Cardiac septum (tissue), 1 donor: ENCODE measurements around the gene SIL1. TPM values are rescaled to one million over a fixed set of nuclear protein-coding genes. Genes with fewer than 3 reads are reported as not detected.
"Not testable (repeated sequence)": the region's sequence is repeated elsewhere in the genome, so short reads cannot be mapped to it uniquely, and the experiment has no call there.

Source experiments
- DNase-seq: peaks from one replicate; pipeline ENCODE4 v3.0.0-alpha.2; 2020; ENCODE audit warnings: low spot score
- intact Hi-C: fragments of 100-400 bp; cut with DNase I; formaldehyde crosslinking; loops from one replicate; pipeline ENCODE4 v1.14.0; 2022
- total RNA-seq: library from RNA; stranded (reverse); fragmentation: NEBNext Ultra II Directional; extraction: Animal tissue kit (Norgen Biotek cat#: 25700); gene quantifications from one replicate; pipeline ENCODE4 v1.2.1, GENCODE V29; 2021
- donor health status: DM: no; HTN: no; CAD: no.

Gene SIL1
- total RNA-seq, 1 donor from 2014 or later = 43.1 TPM

DNA sequence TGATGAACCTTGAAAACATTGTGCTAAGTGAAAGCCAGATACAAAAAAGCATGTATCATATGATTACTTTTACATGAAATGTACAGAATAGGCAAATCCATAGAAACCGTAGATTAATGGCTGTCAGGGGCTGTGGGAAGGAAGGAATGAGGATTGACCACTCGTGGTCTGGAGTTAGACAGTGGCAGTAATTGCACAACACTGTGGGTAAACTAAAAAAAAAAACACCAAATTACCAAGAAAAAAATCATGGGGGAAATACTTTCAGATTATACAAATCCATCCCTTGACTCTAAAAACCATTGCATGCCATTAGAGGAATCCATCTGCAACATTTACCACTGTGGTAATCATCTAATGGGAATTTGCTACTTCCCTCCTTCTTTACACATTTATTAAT, 140.0 kb downstream of the SIL1 start:
- intact Hi-C loops = no loop called here
- no peak for DNase-seq

- intact Hi-C loops, DNase-seq: not testable (repeated sequence)
These were observed 140.9 kb downstream of the SIL1 start for GRCh38 chr5:139057045-139057939.

GRCh38 chr5:139052975-139053374, 145.2 kb downstream of the SIL1 start:
- intact Hi-C loops = no loop called here
- DNase-seq = no peak

DNA sequence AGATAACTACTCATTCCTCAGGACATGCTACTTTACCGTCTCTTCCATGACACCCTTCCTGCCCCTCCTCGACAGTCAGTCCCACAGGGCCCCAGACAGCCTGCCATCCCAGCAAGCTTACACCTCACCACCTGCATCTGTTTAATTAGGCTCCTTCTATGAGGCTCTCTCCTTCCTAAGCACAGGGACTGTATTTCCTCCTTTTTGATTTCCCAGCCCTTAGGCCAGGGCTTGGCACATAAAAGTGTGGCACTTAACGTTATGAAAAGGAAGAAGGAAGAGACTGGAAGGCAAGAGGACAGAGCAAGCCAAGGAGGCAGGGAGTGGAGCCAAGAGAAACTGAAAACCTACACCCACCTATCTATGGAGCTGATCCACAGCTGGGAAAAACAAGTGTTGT, 146.8 kb downstream of the SIL1 start:
- intact Hi-C loops = no loop called here
- no peak for DNase-seq

- no peak for DNase-seq
- intact Hi-C loops = no loop called here
These were observed 147.7 kb downstream of the SIL1 start for GRCh38 chr5:139050432-139050831.

- DNase-seq = no peak
- intact Hi-C loops = no loop called here
These were observed 148.4 kb downstream of the SIL1 start for GRCh38 chr5:139049780-139050179.

- DNase-seq = no peak
- intact Hi-C loops = no loop called here
These were observed 151.6 kb downstream of the SIL1 start for GRCh38 chr5:139046551-139046950.

GRCh38 chr5:139043157-139043905, 154.8 kb downstream of the SIL1 start:
- intact Hi-C loops = no loop called here
- DNase-seq = no peak

GRCh38 chr5:139040081-139040480, 158.1 kb downstream of the SIL1 start:
- no peak for DNase-seq
- intact Hi-C loops = no loop called here

- intact Hi-C loops = no loop called here
- no peak for DNase-seq
These were observed 159.4 kb downstream of the SIL1 start for GRCh38 chr5:139038613-139039305.

- DNase-seq = no peak
- intact Hi-C loops = no loop called here
These were observed 160.4 kb downstream of the SIL1 start for GRCh38 chr5:139037732-139038131.

- intact Hi-C loops, DNase-seq: not testable (repeated sequence)
These were observed 161.8 kb downstream of the SIL1 start for GRCh38 chr5:139036332-139036731.

DNA sequence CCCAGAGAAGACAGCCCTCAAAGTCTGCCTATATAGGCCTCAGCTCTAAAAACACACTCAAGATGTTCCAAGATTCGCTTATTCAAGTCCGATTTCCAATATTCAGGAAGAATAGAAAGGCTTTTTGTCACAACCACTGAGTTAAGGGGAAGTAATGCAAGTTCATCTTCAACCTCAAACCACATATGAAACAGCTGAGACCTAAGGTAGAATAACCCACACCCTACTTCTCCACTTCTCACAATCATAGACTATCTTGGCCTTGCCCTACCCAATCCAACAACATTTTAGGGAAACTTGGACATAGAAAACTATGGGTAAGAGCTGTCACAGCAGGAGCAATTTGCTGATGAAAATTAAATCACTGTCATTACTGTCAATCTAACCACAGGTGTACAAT, 171.0 kb downstream of the SIL1 start:
- DNase-seq = no peak
- intact Hi-C loops = no loop called here

GRCh38 chr5:139025651-139026050, 172.5 kb downstream of the SIL1 start:
- intact Hi-C loops = no loop called here
- no peak for DNase-seq

DNA sequence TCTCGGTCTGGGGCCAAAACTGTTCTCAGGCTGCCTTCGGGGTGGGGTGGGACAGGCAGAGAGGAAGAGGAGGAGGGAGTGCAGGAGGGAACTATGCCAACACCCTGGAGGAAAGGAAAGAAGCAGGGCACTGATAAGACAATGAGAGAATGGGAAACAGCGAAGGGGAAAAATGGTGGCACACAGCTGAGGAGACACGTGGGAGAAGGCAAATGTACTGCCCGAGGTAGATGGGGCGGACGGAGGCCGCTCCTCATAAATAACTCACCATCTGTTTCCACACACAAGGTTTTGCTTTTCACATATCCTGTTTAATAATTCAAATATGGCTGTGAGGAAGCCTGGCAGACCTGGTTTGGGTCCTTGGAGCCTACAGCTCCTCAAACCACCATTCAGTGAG, 174.9 kb downstream of the SIL1 start:
- DNase-seq = no peak
- intact Hi-C loops = loop anchor here (5.0 kb wide), 1 partner anchor 41 kb away; no protein-coding TSS in a partner anchor

GRCh38 chr5:139022528-139022927, 175.6 kb downstream of the SIL1 start:
- intact Hi-C loops = loop anchor here (5.0 kb wide), 1 partner anchor 40 kb away; no protein-coding TSS in a partner anchor
- no peak for DNase-seq

DNA sequence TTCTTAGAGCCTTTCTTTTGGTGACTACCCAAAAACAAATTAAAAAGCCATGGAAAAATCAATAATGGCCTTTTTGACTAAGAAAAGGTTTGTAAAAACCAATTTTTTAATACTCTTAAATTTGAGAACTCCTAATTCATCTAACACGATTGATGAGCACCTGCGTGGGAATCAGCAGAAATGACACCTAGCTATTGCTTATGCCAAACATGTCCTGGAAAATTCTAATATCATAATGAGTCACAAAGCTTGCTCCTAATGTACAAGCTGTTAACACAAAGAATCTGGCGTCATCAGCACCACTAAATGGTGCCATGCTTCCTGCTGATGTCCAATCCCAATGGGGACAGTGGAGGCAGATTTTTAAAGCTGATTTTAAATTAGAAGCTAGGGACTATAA, 176.8 kb downstream of the SIL1 start:
- intact Hi-C loops = loop anchor here (5.0 kb wide), 1 partner anchor 39 kb away; no protein-coding TSS in a partner anchor
- DNase-seq = no peak

GRCh38 chr5:139019880-139020279, 178.3 kb downstream of the SIL1 start:
- no peak for DNase-seq
- intact Hi-C loops = loop anchor here (5.0 kb wide), 1 partner anchor 38 kb away; no protein-coding TSS in a partner anchor

- intact Hi-C loops = no loop called here
- DNase-seq = no peak
These were observed 179.0 kb downstream of the SIL1 start for GRCh38 chr5:139019211-139019610.

DNA sequence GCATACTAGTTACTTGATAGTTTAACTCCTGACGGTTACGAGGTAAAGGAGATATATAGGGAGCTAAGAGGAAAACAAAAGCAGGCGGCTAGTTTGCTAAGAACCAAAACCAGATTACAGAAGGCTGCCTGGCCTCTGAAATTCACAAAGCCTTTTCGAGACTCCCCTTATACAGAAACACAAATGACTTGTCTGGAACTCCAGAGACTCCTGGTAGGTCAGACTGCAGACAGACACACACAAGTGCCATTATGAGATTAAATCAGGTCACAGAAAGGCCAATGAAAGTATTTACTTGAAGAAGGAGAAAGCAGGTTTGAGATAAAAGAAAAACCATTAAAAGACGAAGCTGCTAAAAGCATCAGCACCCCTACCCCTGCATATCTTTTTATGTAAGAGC, 180.5 kb downstream of the SIL1 start:
- no peak for DNase-seq
- intact Hi-C loops = no loop called here
